ENCODE measurements around the gene BEST3.
"Not testable (repeated sequence)": the region's sequence is repeated elsewhere in the genome, so short reads cannot be mapped to it uniquely, and the experiment has no call there.

BEST3 gene

GRCh38 chr12:69645031-69645430 lies 54.1 kb downstream of the BEST3 start:
- no peak for DNase-seq

GRCh38 chr12:69644511-69644910 lies 54.6 kb downstream of the BEST3 start:
- DNase-seq: no peak

DNA sequence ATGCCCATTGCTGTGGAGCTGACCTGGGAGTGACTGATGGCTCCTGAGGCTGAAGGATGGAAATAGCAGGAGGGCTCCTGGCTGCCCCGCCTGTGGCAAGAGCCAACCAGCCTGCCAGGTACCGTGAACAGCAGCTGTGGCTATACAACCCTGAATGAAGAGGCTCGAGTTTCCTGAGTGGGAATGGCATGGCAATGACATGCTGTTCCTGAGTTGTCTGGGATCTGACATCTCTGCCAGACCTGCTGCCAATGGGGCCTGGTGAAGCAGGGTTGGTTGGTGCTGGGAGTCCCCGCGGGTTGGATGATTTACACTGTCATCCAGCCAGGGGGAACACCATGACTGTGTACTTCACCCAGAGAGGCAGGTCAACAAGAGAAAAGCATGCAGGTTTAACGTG lies 56.6 kb downstream of the BEST3 start:
- DNase-seq: no peak

GRCh38 chr12:69641546-69641945 lies 57.6 kb downstream of the BEST3 start:
- no peak for DNase-seq

GRCh38 chr12:69639400-69640016 lies 59.6 kb downstream of the BEST3 start:
- peak; percentile 51 for DNase-seq

DNA sequence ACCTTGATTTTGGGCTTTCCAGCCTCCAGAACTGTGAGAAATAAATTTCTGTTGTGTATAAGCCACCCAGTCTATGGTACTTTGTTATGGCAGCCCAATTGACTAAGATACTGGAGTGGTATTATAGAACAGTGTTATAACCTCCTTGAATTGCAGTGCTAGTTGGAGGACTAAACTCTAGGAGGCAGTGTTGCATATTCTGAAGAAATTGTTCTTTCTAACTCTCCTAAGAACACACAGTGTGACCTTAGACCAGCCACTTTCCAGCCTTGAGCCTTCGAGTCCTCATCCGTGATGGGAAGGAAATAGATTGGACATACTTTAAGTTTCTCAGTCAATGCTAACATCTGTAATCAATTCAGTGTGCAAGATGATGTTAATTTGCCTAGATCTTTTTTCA lies 66.0 kb downstream of the BEST3 start:
- no peak for DNase-seq

- DNase-seq: no peak
These were observed 68.9 kb downstream of the BEST3 start for GRCh38 chr12:69630191-69630590.

DNA sequence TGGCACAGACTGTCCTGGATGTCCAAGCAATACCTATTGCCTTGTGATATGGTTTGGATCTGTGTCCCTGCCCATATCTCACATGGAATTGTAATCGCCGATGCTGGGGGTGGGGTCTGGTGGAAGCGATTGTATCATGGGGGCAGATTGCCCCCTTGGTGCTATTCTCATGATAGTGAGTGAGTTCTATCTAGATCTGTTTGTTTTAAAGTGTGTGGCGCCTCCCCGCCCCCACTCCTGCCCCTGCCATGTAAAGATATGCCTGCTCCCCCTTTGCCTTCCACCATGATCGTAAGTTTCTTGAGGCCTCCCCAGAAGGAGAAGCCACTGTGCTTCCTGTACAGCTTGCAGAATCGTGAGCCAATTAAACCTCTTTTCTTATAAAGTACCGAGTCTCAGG lies 71.6 kb downstream of the BEST3 start:
- no peak for DNase-seq

DNA sequence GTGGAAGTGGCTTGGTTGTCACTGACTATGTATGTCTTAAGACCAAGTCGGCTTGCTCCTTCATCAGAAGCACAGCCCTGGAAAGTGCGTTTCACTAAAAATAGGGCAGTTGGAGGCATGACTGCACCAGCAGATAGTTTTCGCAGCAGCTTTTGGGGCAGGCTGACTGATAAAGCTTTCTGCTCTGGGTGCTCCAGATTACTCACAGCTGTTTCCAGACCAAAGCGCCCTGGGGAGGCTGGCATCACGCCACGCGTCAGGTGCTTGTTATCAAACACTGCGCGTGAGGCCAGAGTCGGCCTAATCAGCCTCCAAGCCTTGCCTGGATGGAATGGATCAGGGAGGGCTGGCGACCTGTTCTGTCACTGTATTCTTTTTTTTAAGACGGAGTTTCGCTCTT lies 75.1 kb downstream of the BEST3 start:
- DNase-seq: no peak

DNA sequence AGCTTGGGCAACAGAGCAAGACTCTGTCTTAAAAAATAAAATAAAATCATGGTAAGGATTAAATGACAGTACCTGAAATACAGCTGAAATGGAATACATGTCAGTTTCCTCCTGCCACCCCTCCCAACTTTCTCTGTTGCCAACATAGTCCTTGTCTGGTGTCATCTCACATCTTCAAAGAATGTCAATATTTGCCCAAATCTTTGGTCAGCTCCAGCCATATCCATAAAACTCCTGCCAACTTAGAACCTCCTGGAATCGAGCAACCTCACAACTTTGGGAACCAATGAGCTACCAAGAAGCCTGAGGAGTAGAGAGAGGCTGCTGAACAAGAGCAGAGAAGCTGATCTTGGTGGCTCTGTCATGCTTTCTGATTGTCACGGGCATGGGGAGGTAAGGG lies 77.6 kb downstream of the BEST3 start:
- no peak for DNase-seq

DNA sequence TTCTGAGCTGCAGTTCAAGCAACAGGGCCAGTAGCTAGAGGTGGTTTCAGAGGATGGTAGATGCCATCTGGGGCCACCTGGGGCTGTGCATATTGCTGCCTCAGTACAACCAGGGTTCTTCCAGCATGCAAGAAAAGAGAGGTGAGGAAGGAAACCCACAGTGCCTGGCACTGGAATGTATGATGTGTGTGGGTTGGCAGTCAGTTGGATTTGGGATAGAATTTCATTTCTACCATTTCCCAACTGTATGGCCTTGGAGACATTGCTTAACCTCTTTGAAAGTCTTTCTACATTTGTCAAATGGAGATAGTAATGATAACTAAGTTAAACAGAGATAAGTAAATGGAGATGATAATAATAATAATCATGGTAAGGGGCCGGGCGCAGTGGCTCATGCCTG lies 78.2 kb downstream of the BEST3 start:
- no peak for DNase-seq

GRCh38 chr12:69620077-69620476 lies 79.0 kb downstream of the BEST3 start:
- DNase-seq: no peak

DNA sequence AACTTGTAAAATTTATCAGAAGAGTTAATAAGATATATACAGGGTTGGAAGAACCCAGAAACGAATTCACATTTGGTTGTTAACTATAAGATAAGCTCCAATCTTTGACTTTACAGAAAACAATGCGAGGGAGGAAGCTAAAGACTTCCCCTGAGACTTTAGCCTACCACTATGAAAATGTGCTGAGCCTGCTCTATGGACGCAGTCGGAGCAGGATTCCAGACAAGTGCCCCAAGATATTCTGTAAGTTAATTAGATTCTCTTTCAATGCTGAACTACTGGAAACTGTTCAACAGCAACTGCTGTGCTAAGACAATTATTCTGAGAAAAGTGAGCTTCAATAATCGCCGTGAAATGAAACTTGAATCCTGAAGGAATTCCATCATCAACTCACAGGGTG lies 80.1 kb downstream of the BEST3 start:
- DNase-seq: no peak

DNA sequence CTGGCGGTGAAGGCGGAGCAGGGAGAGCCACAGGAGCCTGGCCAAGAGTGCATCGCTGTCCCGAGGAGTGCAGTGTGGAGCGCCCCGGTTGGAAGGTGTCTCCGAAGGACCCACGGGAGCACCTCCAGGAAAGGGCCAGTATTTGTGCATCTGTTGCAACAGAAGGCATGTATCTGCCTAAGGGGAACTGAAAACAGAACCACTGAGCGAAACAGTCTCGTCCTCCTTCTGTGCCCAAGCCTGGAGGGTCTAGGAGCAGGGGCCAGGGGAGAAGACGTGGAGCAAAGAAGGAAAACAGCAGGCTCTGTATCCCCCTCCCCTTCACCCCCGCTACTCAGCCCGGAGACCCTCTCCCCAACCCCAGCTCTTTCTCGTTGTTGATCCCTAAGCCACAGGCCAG lies 83.1 kb downstream of the BEST3 start:
- no peak for DNase-seq

GRCh38 chr12:69613351-69613750 lies 85.8 kb downstream of the BEST3 start:
- no peak for DNase-seq

- DNase-seq: no peak
These were observed 88.4 kb downstream of the BEST3 start, which contains the start of gene LRRC10 for GRCh38 chr12:69610729-69611128. Gene LRRC10, minus strand, starts transcription at chr12:69610907. Its CDS starts 69 bp downstream, at chr12:69610838.

GRCh38 chr12:69610126-69610525 lies 89.0 kb downstream of the BEST3 start:
- no peak for DNase-seq

- no peak for DNase-seq
These were observed 91.0 kb downstream of the BEST3 start for GRCh38 chr12:69608114-69608513.

GRCh38 chr12:69604275-69604674 lies 94.8 kb downstream of the BEST3 start:
- not testable (repeated sequence) for DNase-seq
